ENCODE data around the gene KLF5.
"Not testable (repeated sequence)": the region's sequence is repeated elsewhere in the genome, so short reads cannot be mapped to it uniquely, and the experiment has no call there.

The KLF5 gene

GRCh38 chr13:73082471-73082870 is 23.7 kb downstream of the KLF5 start:
- no peak for FAIRE-seq
- no peak for DNase-seq (ENCODE audit: insufficient read length, low spot score)

GRCh38 chr13:73082895-73083294 is 24.1 kb downstream of the KLF5 start:
- DNase-seq (ENCODE audit: insufficient read length, low spot score) (no peak), FAIRE-seq (no peak)

GRCh38 chr13:73088332-73088935 is 29.6 kb downstream of the KLF5 start:
- DNase-seq (ENCODE audit: insufficient read length, low spot score), result no peak
- FAIRE-seq, result no peak

- no peak for DNase-seq (ENCODE audit: insufficient read length, low spot score)
- no peak for FAIRE-seq
Observed at GRCh38 chr13:73089213-73089612, 30.4 kb downstream of the KLF5 start.

GRCh38 chr13:73090116-73090822 is 31.5 kb downstream of the KLF5 start:
- DNase-seq (ENCODE audit: insufficient read length, low spot score) (peak; percentile 16), FAIRE-seq (no peak)

- FAIRE-seq, result no peak
- DNase-seq (ENCODE audit: insufficient read length, low spot score), result no peak
Observed at GRCh38 chr13:73090823-73091187, 32.0 kb downstream of the KLF5 start.

- FAIRE-seq (no peak), DNase-seq (ENCODE audit: insufficient read length, low spot score) (no peak)
Observed at GRCh38 chr13:73092829-73093228, 34.0 kb downstream of the KLF5 start.

GRCh38 chr13:73096173-73096572 is 37.4 kb downstream of the KLF5 start:
- FAIRE-seq, result no peak
- DNase-seq (ENCODE audit: insufficient read length, low spot score), result no peak

GRCh38 chr13:73096638-73097037 is 37.8 kb downstream of the KLF5 start:
- no peak for FAIRE-seq
- DNase-seq (ENCODE audit: insufficient read length, low spot score), result no peak

GRCh38 chr13:73100781-73101180 is 42.0 kb downstream of the KLF5 start:
- FAIRE-seq; DNase-seq (ENCODE audit: insufficient read length, low spot score): not testable (repeated sequence)

GRCh38 chr13:73101351-73102007 is 42.7 kb downstream of the KLF5 start:
- FAIRE-seq, result no peak
- no peak for DNase-seq (ENCODE audit: insufficient read length, low spot score)

- FAIRE-seq (no peak), DNase-seq (ENCODE audit: insufficient read length, low spot score) (no peak)
Observed at GRCh38 chr13:73103238-73103637, 44.4 kb downstream of the KLF5 start.

GRCh38 chr13:73106513-73107178 is 47.8 kb downstream of the KLF5 start:
- DNase-seq (ENCODE audit: insufficient read length, low spot score) (no peak), FAIRE-seq (no peak)

GRCh38 chr13:73107481-73107880 is 48.7 kb downstream of the KLF5 start:
- no peak for FAIRE-seq

GRCh38 chr13:73107970-73108369 is 49.2 kb downstream of the KLF5 start:
- DNase-seq (ENCODE audit: insufficient read length, low spot score), result no peak
- FAIRE-seq, result no peak

More at GRCh38 chr13:73107481-73107880, 48.7 kb downstream of the KLF5 start:
- no peak for DNase-seq (ENCODE audit: insufficient read length, low spot score)

- no peak for DNase-seq (ENCODE audit: insufficient read length, low spot score)
- FAIRE-seq, result no peak
Observed at GRCh38 chr13:73109288-73109899, 50.6 kb downstream of the KLF5 start.

GRCh38 chr13:73109969-73110368 is 51.2 kb downstream of the KLF5 start:
- no peak for FAIRE-seq
- no peak for DNase-seq (ENCODE audit: insufficient read length, low spot score)

GRCh38 chr13:73110814-73111213 is 52.0 kb downstream of the KLF5 start:
- DNase-seq (ENCODE audit: insufficient read length, low spot score), result no peak
- FAIRE-seq, result no peak

GRCh38 chr13:73111331-73111730 is 52.5 kb downstream of the KLF5 start:
- no peak for DNase-seq (ENCODE audit: insufficient read length, low spot score)
- FAIRE-seq, result no peak

GRCh38 chr13:73119612-73120011 is 60.8 kb downstream of the KLF5 start:
- DNase-seq (ENCODE audit: insufficient read length, low spot score) (no peak), FAIRE-seq (no peak)

Data from GM19239 (cell line).